Endothelial cell of umbilical vein (primary cell): ENCODE results near the gene RNF150. TPM values are rescaled to one million over a fixed set of nuclear protein-coding genes. Genes with fewer than 3 reads are reported as not detected.

Source experiments
- BruUV-seq: library from RNA; stranded (reverse); fragments of 400-500 nt; replicated peaks from 2 replicates; lab custom pipeline; 2021; lab: Mats Ljungman, UMichigan
- CTCF ChIA-PET: fragments of 300-600, 350-600 bp; sonication (Branson Sonifier 250); formaldehyde crosslinking; loops from one replicate; lab custom pipeline; 2021; ENCODE audit warnings: antibody characterized with exemption, inconsistent platforms; lab: Charles Lee
- POLR2A ChIA-PET: fragments of 300-600, 350-600 bp; sonication (Branson Sonifier 250); formaldehyde crosslinking; loops from one replicate; lab custom pipeline; 2021; ENCODE audit warnings: antibody characterized with exemption, inconsistent platforms; lab: Charles Lee
- DNase-seq: peaks from one replicate; pipeline ENCODE4 v3.0.0-alpha.2; 2011; ENCODE audit warnings: low read depth, low spot score
- FAIRE-seq: peaks from 2 replicates; lab custom pipeline; 2011; peaks lifted over from hg19 to GRCh38; lab: Jason Lieb, UNC
- H2AFZ ChIP-seq: 2 replicates; pipeline ENCODE4 v1.6.0; 2012; ENCODE audit warnings: low read depth, low read length, control low read depth, inconsistent platforms
- H3K27ac ChIP-seq: 2 replicates; pipeline ENCODE4 v1.5.1; 2011; ENCODE audit warnings: low read depth, mild to moderate bottlenecking, control low read depth, low read length, moderate library complexity; ENCODE audit not compliant: insufficient read depth
- H3K27me3 ChIP-seq, 2 experiments: 2 replicates each; pipeline versions ENCODE4 v1.6.0 to v1.6.1; 2011; ENCODE audit warnings: low read length in 2 of 2, mixed read lengths in 1 of 2; ENCODE audit not compliant: control insufficient read depth in 2 of 2, insufficient read depth in 2 of 2
- H3K36me3 ChIP-seq, 2 experiments: 2 replicates in 1 of 2; 3 replicates in 1 of 2; pipeline ENCODE4 v1.5.1; 2011; ENCODE audit warnings: low read length in 2 of 2, mild to moderate bottlenecking in 1 of 2, moderate library complexity in 1 of 2; ENCODE audit not compliant: control insufficient read depth in 2 of 2, insufficient read depth in 2 of 2; ENCODE audit errors: extremely low read depth in 1 of 2
- H3K4me1 ChIP-seq: 3 replicates; pipeline ENCODE4 v1.5.1; 2011; ENCODE audit warnings: mild to moderate bottlenecking, low read length; ENCODE audit not compliant: control insufficient read depth, insufficient read depth; ENCODE audit errors: extremely low read depth
- H3K4me2 ChIP-seq: 2 replicates; pipeline ENCODE4 v1.6.1; 2011; ENCODE audit warnings: low read length, control low read depth, mixed read lengths; ENCODE audit not compliant: insufficient read depth
- H3K4me3 ChIP-seq, 3 experiments: fragments of 200-600 bp in 1 of 3; sonication (generic), shearing (Covaris generic) in 1 of 3; replicated peaks in 1 of 3; 2 replicates each; pipeline ENCODE4 v1.5.1; 2011 to 2016; ENCODE audit warnings: control low read depth in 3 of 3, low read length in 3 of 3, mild to moderate bottlenecking in 2 of 3, inconsistent platforms in 1 of 3, low read depth in 1 of 3, moderate library complexity in 1 of 3; ENCODE audit not compliant: insufficient read depth in 1 of 3
- H3K79me2 ChIP-seq: 2 replicates; pipeline ENCODE4 v1.6.0; 2012; ENCODE audit warnings: low read length, inconsistent platforms; ENCODE audit not compliant: control insufficient read depth, insufficient read depth
- H3K9ac ChIP-seq: replicated peaks from 2 replicates; pipeline ENCODE3; 2011; ENCODE audit warnings: low read length, control low read depth; ENCODE audit not compliant: insufficient read depth; ENCODE audit errors: extremely low read depth
- H3K9me1 ChIP-seq: replicated peaks from 3 replicates; pipeline ENCODE4 v1.6.0; 2011; ENCODE audit warnings: mild to moderate bottlenecking, low read length; ENCODE audit not compliant: control insufficient read depth, insufficient read depth; ENCODE audit errors: extremely low read depth
- H3K9me3 ChIP-seq: replicated peaks from 2 replicates; pipeline ENCODE4 v1.5.1; 2012; ENCODE audit warnings: low read length, inconsistent platforms; ENCODE audit not compliant: control insufficient read depth, insufficient read depth
- H4K20me1 ChIP-seq: replicated peaks from 2 replicates; pipeline ENCODE3; 2011; ENCODE audit warnings: mild to moderate bottlenecking, low read length; ENCODE audit not compliant: control insufficient read depth, insufficient read depth; ENCODE audit errors: extremely low read depth
- CTCF ChIP-seq, 2 donors: IDR thresholded peaks; 1 replicate in 1 of 2; 2 replicates in 1 of 2; pipeline ENCODE4 v1.5.1; 2011; ENCODE audit warnings: low read length in 2 of 2, mild to moderate bottlenecking in 2 of 2, moderate library complexity in 2 of 2, control low read depth in 1 of 2, inconsistent platforms in 1 of 2, low read depth in 1 of 2; ENCODE audit not compliant: insufficient read depth in 1 of 2; ENCODE audit errors: extremely low read depth in 1 of 2
- FOS ChIP-seq: IDR thresholded peaks from 2 replicates; pipeline ENCODE4 v1.6.1; 2011; ENCODE audit warnings: mild to moderate bottlenecking, low read length, moderate library complexity, borderline replicate concordance; ENCODE audit not compliant: insufficient read depth
- GATA2 ChIP-seq: IDR thresholded peaks from 2 replicates; pipeline ENCODE4 v1.7.0; 2011; ENCODE audit warnings: low read depth, mild to moderate bottlenecking, moderate library complexity, mixed read lengths, low read length; ENCODE audit not compliant: insufficient read length, insufficient read depth
- JUN ChIP-seq: IDR thresholded peaks from 2 replicates; pipeline ENCODE4 v1.6.1; 2011; ENCODE audit warnings: borderline replicate concordance, low read depth; ENCODE audit not compliant: insufficient read length, insufficient read depth
- MAX ChIP-seq: IDR thresholded peaks from 2 replicates; pipeline ENCODE4 v1.6.1; 2011; ENCODE audit not compliant: insufficient read depth, insufficient read length
- MYC ChIP-seq: IDR thresholded peaks from one replicate; pipeline ENCODE4 v1.6.1; 2011; ENCODE audit warnings: mild to moderate bottlenecking, low read depth, low read length
- POLR2A ChIP-seq: IDR thresholded peaks from 2 replicates; pipeline ENCODE4 v1.6.1; 2012; ENCODE audit warnings: low read depth, mild to moderate bottlenecking, control low read depth, low read length
- dilution Hi-C: fragments of 300-500 bp; cut with MboI; formaldehyde crosslinking; loops from one replicate; pipeline ENCODE4 v1.15.0; 2019; ENCODE audit warnings: low sequenced_read_pairs; ENCODE audit not compliant: extremely low pct_ligation_motif_present
- intact Hi-C: fragments of 100-400 bp; cut with micrococcal nuclease; formaldehyde crosslinking; loops from one replicate; pipeline ENCODE4 v1.10.0; 2022
- polyA plus RNA-seq, 4 experiments: library from polyadenylated mRNA; depleted of rRNA in 3 of 4; stranded (reverse) in 3 of 4; unstranded in 1 of 4; fragments of >200 nt; gene quantifications; 2 replicates each; pipeline versions ENCODE4 v1.2.1 to v1.2.3, GENCODE V29; 2011 to 2012; ENCODE audit warnings: missing spikeins in 1 of 4
- total RNA-seq: library from RNA; stranded (reverse); gene quantifications from 2 replicates; pipeline ENCODE4 v1.2.3, GENCODE V29; 2021

Gene RNF150
- total and polyA plus RNA-seq, 2 donors (not counting 3 experiments of a cell fraction or from before 2014, with no cell fraction given) = 0.33 to 0.35 TPM

GRCh38 chr4:141013899-141014298, 119.4 kb downstream of the RNF150 start:
- POLR2A ChIA-PET = no interaction called here

GRCh38 chr4:141011901-141012315, 121.4 kb downstream of the RNF150 start:
- intact Hi-C loops = no loop called here
- no TSS peak for BruUV-seq
- Histone ChIP-seq H3K9ac (no peak overlapping the region), H3K9me1 (no peaks in the 10 kb centered on the region), H3K27ac (no peak overlapping the region), H2AFZ (no peak overlapping the region), H3K36me3 (no peaks in the 10 kb centered on the region), H4K20me1 (no peaks in the 10 kb centered on the region), H3K27me3 (no peaks in the 10 kb centered on the region), H3K4me2 (no peak overlapping the region), H3K4me3 (no peak overlapping the region), H3K4me1 (no peaks in the 10 kb centered on the region), H3K9me3 (no peaks in the 10 kb centered on the region), H3K79me2 (no peaks in the 10 kb centered on the region)
- TF ChIP-seq FOS (no peak), MYC (no peak), GATA2 (no peak), MAX (no peak), POLR2A (no peak), CTCF (IDR thresholded peaks at IDR 0.05; ENCODE audit: extremely low read depth in 1 of 2, insufficient read depth in 1 of 2, low read depth in 1 of 2, low read length in 2 of 2) (no peak)
- dilution Hi-C loops = no loop called here
- POLR2A ChIA-PET = no interaction called here
- FAIRE-seq = no peak
- DNase-seq = no peak
- CTCF ChIA-PET = no interaction called here

More at GRCh38 chr4:141013899-141014298, 119.4 kb downstream of the RNF150 start:
- intact Hi-C loops = no loop called here
- CTCF ChIA-PET = no interaction called here
- Histone ChIP-seq H3K9me1 (no peaks in the 10 kb centered on the region), H3K79me2 (no peaks in the 10 kb centered on the region), H3K4me2 (no peak overlapping the region), H3K36me3 (no peaks in the 10 kb centered on the region), H3K9me3 (no peaks in the 10 kb centered on the region), H2AFZ (no peak overlapping the region), H4K20me1 (no peaks in the 10 kb centered on the region), H3K27me3 (no peaks in the 10 kb centered on the region), H3K4me3 (no peak overlapping the region), H3K27ac (no peak overlapping the region), H3K4me1 (no peaks in the 10 kb centered on the region), H3K9ac (no peak overlapping the region)
- BruUV-seq = no TSS peak
- no peak for DNase-seq
- dilution Hi-C loops = no loop called here
- FAIRE-seq = no peak
- no peak for TF ChIP-seq FOS
- no peak for TF ChIP-seq GATA2
- TF ChIP-seq MAX = no peak
- no peak for TF ChIP-seq JUN
